Measurements from ENCODE around the gene OFD1.

DNA sequence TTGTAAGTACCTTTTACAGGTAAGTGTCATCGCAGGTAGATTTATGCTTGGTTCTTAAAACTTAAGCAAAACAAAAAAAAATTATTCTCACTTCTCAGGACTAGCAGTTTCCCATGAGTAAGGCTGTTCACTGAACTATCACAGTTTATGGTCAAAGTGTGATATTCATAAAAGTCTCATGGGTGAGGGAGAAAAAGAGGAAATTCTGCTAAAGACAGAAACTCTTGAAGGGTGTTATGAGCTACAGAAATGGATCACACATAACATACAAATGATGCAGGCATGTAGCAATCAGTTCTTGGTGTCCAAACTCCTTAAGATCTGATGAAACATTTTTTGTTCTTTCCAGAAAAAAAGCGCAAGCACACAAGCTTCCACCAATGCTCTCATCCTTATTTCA lies 37.1 kb upstream of the OFD1 start:
- TF ChIP-seq, protein P1, sequence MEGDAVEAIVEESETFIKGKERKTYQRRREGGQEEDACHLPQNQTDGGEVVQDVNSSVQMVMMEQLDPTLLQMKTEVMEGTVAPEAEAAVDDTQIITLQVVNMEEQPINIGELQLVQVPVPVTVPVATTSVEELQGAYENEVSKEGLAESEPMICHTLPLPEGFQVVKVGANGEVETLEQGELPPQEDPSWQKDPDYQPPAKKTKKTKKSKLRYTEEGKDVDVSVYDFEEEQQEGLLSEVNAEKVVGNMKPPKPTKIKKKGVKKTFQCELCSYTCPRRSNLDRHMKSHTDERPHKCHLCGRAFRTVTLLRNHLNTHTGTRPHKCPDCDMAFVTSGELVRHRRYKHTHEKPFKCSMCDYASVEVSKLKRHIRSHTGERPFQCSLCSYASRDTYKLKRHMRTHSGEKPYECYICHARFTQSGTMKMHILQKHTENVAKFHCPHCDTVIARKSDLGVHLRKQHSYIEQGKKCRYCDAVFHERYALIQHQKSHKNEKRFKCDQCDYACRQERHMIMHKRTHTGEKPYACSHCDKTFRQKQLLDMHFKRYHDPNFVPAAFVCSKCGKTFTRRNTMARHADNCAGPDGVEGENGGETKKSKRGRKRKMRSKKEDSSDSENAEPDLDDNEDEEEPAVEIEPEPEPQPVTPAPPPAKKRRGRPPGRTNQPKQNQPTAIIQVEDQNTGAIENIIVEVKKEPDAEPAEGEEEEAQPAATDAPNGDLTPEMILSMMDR (IDR thresholded peaks at IDR 0.05) = no peak
- TF ChIP-seq POLR2A (IDR thresholded peaks at IDR 0.05) = no peak

Data from breast epithelium (tissue), 3 donors.